GM12892 (cell line): ENCODE measurements around the gene CAMK2D.

Experiments
- POLR2A ChIP-seq: IDR thresholded peaks from 2 replicates; pipeline ENCODE4 v1.6.1; 2011; ENCODE audit warnings: low read depth, low read length, control low read depth
- POLR2AphosphoS5 ChIP-seq: IDR thresholded peaks from 2 replicates; pipeline ENCODE4 v1.6.1; 2011; ENCODE audit warnings: low read depth, low read length, control low read depth

- TF ChIP-seq POLR2A (no peak), POLR2AphosphoS5 (no peak)
Observed at GRCh38 chr4:113645771-113646441, 115.6 kb downstream of the CAMK2D start.
